ENCODE results near the gene ALK.

DNA sequence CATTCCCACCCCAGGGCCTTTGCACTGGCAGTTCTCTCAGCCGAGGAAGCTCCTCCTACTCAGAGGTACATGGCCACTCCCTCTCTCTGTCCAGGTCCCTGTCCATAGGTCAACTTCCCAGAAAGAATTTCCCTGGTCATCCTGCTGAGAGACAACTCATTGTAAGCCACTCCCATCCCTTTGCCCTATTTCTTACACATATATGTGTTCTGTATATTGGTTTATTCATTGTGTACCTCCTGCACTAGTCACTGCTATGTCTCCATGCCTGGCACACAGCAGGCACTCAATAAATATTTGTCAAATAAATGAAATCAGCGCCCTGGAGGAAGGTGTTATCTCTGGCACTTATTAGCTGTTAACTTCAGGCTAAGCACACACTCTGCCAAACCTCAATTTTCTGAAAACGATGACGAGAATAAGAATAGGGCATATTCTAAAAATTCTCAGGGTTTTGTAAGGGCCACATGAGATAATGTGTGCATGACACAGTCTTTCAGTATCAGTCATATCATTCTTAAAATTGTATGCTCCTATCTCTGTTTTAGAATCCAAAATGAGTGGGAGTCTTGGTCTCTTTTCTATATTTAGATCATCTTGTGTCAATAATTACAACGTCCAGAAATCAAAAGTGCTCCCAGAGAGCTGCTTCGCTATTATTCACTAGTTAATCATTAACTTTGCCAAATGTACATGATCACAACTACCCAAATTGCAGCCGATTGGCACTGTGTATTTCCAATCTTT, 198.0 kb downstream of the ALK start:
- TF ChIP-seq, protein P1, sequence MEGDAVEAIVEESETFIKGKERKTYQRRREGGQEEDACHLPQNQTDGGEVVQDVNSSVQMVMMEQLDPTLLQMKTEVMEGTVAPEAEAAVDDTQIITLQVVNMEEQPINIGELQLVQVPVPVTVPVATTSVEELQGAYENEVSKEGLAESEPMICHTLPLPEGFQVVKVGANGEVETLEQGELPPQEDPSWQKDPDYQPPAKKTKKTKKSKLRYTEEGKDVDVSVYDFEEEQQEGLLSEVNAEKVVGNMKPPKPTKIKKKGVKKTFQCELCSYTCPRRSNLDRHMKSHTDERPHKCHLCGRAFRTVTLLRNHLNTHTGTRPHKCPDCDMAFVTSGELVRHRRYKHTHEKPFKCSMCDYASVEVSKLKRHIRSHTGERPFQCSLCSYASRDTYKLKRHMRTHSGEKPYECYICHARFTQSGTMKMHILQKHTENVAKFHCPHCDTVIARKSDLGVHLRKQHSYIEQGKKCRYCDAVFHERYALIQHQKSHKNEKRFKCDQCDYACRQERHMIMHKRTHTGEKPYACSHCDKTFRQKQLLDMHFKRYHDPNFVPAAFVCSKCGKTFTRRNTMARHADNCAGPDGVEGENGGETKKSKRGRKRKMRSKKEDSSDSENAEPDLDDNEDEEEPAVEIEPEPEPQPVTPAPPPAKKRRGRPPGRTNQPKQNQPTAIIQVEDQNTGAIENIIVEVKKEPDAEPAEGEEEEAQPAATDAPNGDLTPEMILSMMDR (IDR thresholded peaks at IDR 0.05; ENCODE audit: borderline replicate concordance, extremely low read depth, low read length, poor library complexity, severe bottlenecking) = no peak
- no peak for TF ChIP-seq EZH2 (IDR thresholded peaks at IDR 0.05; ENCODE audit: borderline replicate concordance, low read depth, low read length, severe bottlenecking)

Measured in DND-41 (cell line).